HG03354 (cell line): ENCODE data around the gene EFCAB8.

Experiments
- ATAC-seq: cut with Tn5 transposase; IDR thresholded peaks from one replicate; pipeline ENCODE4 v1.9.1; 2021; ENCODE audit warnings: mild to moderate bottlenecking; ENCODE audit not compliant: unreplicated experiment, poor library complexity, severe bottlenecking

EFCAB8 gene

DNA sequence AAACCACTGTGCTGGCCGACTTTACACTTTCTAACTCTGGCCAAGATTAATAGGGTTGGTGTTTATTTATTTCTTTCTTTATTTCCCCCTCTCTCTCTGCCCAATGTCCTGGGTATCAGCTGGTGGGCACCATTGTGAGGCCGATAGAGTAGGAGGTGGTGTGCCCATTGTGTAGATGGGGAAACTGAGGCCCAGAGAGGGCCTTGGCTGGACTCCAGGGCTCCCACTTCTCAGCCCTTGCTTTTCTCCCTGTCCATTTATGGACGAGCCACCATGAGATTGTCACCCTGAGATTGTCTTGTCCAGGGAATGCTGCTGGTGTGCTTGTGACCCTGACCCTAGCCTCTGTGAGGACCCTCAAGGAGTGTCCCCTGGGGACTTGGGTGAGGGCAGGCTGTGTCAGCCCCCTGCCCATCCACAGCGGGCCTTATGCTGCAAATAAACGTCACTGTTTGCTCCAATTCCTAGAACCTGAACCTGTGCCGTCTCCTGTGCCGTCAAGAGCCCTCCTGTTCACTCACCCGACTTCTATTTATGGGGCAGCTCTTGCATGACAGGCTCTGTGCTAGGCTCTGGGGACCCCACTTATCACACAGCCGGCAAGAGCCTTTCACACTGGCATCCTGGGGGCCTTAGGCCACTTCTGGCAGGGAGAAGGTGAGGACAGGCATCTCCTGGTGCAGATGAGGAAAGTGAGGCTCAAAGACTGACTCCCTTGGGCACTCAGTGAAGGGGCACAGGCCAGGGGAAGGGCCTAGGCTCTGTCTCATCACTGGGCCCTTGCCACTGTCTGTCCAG lies 120.7 kb downstream of the EFCAB8 start:
- no peak for ATAC-seq

DNA sequence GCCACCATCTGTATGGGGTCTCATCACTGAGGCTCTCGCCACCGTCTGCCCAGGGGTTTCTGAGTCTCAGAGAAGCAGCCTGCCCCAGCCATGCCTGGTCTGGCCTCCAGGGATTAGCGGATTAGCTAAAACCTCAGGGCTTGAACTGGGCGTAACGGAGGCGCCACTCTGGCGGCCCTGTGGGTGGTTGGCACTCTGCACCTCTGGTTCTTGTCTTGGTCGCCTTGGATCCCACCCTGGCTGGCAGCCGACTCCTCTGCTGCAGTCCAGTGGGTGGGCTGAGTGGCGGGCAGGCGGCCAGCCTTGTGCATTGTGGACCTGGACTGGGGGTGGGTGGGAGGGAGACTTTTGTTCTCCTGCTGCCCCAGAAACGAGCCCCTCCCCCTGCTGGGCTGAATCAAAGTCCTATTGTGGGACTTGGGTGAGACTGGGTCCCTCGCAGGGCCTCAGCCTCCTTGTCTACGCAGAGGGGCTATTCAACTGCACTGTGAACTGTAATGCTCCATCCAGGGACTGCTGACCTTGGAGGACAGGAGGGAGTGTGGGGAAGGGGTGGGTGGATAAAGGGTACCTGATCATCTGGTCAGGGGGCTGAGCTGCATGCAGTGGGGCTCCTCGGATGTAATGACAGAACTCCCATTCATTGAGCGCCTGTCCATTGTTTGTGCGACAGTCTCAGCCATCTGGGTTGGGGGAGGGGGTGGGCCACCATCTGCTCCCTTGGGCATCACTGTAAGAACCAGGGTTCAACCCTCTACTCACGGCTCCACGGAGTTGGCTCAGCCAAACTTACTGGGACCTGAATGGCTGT lies 121.6 kb downstream of the EFCAB8 start:
- no peak for ATAC-seq

DNA sequence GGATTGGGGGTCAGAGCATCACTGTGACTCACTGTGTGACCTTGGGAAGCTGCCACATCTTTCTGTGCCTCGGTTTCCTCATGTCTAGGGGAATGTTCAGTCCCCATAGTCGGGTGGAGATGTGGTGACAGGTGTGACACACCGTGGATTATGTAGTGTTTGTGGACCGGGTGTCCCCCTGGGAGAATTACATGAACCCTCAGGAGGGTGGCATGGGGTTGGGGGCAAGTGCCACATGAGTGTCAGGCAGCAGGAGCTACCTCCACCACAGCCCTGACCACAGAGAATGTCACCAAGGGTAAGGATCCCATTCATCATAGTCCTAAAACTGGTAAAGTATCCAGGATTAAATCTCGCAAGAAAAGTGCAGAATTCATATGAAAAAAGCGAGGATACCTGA lies 122.3 kb downstream of the EFCAB8 start:
- ATAC-seq = no peak

DNA sequence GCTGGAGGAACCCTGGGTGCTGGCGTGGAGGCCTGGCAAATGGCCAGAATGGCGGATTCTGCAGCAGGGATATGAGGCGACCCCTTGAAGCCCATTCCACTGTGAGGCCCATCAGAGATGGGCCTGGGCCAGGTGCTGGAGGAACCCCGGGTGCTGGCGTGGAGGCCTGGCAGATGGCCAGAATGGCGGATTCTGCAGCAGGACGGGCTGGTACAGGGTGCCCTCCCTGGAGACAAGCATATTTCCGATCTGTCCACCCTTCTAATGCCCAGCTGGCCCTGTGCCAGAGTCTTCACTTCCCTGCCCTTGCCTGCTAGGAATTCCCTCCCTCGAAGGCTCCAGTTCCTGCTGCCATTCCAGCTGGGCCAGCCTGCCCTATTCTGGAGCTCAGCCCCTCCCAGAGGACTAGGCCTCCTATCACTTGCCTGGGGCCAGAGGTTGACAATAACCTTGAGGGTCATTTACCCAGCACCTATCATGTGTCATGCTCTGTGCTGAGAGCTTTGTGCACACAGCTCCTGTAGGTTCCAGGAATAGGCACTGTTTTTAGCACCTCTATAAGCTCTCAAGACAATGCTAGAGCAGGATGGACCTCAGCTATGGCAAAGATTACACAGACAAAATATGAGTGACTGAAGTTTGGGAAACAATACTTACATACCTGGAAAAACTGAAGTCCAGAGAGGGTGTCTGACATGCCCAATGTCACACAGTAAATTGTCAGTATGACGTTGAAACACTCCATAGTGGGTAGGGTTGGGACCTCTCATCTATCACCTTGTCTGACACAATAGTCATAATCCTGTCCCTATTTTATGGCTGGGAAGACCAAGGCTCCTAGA lies 124.1 kb downstream of the EFCAB8 start:
- ATAC-seq = no peak

DNA sequence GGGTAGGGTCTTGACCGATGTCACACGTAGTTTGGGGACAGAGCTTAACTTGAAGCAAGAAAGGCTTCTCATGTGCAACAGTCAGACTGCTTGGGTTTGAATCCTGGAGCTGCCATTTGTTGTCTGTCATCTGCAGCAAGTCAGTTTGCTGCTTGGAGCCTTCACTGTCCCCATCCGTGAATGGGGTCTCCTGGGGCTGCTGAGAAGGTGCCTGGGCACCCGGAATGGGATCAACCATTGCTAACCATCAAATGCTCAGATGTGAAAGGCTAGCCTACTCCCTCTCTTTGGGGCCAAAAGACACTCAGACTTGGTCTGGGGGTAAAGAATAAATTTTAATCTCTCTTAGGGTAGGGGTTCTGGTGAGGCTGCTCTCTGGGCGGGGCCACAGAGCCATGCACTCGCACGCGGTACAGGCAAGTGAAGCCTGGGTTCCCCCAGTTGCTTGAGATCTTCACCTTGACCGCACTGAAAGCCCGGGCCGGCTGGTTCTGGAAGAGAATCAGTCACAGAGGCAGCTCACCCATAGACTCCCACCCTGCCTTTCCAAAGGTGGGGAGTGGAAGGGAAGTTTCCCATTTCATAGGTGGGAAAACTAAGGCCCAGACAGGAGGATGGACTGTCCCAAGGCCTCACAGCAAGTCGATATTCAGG lies 124.9 kb downstream of the EFCAB8 start:
- no peak for ATAC-seq

DNA sequence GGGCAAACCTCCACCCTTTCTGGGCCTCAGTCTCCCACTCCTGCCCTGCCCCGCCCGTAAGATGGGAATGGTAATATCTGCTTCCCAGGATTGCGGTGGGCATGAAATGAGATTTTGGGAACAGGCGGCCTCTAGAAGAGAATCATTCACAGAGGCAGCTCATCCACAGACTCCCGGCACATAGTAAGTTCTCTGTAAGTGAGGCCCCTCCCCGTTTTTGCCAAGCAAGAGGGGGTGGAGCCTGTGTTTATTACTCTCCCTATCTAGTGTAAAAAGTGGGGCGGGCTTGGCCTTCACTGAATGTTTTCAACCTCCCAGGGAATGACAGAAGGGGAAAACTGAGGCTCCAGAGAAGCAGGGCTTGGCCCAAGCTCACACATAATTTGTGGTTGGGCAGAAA lies 125.5 kb downstream of the EFCAB8 start:
- ATAC-seq = no peak

DNA sequence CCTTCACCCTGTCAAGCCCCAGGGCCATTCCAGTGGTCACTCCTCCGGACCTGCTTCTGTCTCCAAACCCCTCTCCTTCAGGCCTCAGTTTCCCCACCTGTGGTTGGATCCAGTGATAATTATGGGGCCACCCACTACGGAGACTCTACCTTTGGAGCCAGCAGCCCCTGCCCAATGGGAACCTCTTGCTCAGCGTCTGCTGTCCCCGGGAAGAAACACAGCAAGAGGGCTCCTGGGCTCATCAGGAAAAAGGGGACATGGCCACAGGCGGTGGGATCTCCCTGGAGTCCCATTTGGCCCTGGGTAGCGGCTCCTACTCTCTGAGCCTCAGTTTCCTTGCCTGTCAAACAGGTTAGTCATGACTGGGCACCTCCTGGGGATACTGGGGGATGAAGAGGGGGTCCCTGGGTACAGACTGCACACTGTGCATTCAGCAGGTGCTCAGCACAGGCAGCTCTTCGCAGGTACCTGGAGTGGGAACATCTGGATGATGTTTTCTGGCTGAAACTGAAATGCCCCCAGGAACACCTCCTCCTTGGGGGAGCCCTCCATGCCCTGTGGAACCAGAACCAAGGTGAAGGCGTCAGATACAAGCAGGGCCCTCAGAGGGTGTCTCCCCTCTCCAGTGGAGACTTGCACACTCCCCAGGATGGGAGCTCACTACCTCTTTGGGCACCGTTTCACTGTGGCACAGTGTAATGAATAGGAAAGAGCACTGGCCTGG lies 126.1 kb downstream of the EFCAB8 start:
- no peak for ATAC-seq

DNA sequence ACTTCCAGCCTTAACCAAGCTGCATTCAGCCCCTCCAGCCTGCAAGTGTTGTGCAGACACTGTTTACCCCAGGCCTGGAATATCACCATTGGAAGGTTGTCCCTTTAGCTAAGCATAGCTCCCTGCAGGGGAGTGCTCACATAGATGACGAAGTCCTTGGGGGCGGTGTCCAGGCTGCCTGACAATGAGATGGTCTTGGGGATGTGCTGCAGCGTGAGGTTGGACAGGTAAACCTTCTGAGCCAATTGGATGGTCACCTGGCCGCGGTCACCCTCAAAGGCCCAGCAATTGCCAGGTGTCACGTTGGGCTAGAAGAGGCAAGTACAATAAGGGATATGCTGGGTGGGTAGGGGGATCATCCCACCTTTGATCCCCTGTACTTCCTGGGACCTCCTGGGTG lies 126.9 kb downstream of the EFCAB8 start:
- ATAC-seq = no peak

DNA sequence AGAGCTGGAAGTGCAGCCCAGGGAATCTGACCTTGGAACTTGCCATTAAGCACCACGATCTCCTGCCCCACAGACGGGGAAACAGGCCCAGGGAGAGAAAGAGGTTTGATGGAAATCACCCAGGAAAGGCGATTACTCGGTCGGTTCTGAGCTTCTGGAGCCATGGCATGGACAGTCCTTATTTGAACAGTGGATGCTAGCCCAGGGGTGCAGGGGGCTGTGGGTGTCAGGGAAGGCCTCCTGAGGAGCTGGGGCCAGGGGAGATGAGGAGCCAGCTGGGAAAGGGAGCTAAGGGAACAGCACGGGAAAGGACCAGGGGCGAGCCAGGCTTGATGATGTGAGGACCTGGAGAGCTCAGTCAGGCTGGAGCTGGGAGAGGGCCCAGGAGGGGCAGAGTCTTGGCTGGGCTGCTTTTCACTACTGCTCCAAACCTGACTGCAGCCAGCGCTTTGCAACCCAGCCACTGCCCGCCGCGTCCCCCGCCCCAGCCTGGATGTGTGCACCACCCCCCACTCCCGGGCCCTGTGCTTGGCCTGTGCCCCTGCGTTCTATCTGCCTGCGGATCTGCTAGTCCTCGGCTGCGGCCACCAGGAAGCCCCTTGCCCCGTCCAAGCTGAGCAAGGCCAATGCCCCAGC lies 127.7 kb downstream of the EFCAB8 start:
- ATAC-seq = no peak

DNA sequence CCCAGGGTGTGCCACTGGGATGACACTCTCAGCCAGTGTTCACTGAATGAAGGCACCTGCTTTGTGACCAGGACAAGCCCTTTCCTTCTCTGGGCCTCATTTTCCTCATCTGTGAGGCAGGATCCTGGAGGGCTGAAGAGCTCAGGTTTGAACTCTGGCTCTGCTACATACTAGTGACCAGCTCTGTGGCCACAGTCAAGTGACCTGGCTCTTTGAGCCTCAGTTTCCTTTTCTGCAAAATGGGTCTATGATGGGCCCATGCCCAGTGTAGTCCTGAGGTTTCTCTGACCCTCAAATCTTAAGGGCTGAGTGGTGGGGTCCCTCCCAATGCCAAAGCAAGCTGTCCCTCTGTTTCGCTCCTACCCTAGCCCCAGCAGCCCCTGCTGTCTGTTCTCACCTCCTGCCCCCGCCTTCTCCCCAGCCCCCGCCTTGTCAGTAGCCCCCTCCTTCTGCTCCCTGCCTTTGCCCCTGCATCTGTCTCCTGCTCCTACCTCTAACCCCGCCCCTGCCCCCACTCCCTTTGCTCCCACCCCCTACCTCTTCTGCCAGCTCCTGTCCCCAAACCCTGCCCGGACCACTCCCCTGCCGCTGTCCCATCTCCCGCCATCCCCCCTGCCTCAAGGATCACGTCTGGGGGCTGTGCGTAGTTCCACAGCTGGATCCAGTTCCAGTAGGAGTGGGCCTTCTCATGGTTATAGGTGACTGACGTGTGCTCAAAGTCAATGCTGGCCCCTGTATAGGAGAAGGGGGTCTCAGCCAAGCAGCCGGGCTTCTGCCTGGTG lies 128.5 kb downstream of the EFCAB8 start:
- no peak for ATAC-seq

DNA sequence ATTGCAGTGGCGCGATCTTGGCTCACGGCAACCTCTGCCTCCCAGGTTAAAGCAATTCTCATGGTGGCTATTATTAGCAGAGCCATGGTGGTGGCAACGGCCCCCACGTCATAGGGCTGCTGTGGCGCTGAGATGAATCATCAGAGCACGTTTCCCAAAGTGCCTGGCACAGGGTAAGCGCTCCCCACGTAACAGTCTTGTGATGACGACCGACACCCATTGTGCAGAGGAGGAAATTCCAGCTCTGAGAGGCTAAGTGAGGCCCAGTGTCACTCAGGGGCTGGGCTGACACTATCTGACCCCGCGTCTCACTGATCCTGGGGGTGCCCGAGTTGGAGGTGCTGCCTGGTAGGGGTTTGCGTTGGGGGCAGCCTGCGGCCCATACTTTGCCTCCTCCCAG lies 129.3 kb downstream of the EFCAB8 start:
- no peak for ATAC-seq

DNA sequence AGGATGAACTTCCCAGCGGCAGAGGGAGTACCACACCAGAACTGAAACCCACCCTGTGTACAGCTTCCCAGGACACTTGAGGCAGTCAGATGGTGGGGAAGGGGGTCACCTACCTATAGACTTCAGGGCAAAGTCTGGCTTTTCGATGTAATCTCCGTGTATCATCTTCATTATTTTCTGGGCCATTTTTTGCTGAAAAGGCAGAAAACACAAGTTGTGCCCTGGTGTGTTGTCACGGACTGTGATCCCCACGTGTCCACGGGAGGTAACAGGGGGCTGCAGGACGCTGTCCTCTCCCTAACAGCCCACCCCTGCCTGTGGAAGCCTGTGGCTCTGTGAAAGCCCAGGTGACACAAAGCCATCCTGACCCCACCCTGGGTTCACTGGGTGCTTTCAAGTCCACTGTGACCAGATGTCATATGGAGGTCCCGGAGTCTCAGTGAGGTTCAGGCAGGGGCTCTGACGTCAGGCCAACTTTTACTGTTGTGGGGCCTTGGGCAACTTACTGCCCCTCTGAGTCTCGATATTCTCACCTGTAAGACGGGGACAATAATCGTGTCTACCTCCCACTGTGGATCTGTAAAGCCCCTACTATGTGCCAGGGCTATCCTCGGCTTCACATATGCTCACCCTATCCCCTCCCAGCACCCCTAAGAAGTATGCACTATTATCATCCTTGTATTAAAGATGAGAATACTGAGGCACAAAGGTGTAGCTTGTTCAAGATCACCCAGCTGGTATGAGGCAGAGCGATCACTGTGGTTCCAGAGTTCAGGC lies 131.0 kb downstream of the EFCAB8 start:
- ATAC-seq = no peak

DNA sequence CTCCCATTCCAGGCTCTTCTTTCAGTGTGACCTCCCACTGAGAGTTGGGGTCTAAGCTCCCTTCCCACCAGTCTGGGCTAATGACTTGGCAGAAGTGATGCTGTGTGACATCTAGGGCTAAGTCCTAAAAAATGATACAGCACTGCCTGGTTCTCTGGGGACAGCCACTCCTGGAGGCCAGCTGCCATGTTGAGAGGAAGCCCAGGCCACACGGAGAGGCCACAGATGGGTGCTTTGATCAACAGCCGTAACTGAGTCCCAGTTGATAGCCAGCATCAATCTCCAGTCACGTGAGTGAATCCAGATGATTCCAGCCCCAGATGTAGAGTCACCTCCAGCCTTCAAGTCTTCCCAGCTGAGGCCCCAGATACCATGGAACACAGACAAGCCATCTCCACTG lies 131.7 kb downstream of the EFCAB8 start:
- no peak for ATAC-seq

DNA sequence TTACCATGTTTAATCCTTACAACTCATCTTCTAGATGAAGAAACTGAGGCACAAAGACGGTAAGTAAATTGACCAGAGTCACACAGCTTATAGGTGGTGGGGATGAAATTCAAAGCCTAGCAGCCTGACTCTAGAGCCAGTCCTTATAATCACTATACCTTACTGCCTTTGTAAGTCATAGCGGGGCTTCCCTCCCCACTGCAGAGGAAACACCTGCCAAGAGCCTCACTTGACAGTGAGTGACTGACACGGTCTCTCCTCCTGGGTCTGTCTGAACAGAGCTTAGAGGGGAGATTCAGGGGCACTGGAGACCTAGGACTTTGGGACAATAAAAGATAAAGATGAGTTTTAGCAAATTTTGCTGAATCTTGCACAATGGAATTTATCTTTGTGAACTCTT lies 132.7 kb downstream of the EFCAB8 start:
- ATAC-seq = no peak

DNA sequence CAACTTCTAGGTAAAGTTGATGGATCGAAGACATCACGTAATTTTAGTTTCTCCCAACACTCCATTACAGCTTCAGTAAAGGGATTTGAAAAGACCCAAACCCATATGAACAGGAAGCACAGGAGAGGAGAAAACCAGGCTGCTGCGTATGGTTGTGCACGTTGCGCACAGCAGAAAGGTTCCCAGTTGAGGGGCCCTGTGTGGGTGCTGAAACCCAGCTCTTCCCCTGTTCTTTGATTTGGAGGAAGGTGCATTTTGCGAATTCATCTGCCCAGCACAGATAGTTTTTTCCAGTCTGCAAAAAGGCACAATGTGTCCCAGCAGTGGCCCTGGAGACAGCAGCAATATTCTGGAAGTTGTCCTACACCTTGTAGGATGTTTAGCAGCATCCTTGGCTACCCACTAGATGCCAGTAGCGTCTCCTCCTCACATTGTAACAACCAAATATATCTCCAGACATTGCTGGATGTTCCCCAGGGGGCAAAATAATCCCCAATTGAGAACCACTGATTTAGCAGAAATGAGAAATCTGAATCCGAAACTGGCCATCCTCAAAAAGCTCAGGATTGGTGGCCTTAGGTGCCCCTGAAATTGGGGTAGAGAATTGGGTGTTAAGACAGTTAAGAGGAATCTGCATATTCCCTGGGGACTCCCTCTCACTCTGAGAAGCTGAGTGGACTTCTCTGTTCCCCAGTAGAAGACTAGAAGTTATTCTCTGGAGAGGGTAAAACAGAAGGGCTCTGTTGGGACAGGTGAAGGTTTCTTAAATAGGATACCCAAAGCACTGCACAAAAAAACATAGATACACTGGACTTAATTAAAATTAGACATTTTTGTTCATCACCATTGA lies 133.3 kb downstream of the EFCAB8 start:
- ATAC-seq = no peak

DNA sequence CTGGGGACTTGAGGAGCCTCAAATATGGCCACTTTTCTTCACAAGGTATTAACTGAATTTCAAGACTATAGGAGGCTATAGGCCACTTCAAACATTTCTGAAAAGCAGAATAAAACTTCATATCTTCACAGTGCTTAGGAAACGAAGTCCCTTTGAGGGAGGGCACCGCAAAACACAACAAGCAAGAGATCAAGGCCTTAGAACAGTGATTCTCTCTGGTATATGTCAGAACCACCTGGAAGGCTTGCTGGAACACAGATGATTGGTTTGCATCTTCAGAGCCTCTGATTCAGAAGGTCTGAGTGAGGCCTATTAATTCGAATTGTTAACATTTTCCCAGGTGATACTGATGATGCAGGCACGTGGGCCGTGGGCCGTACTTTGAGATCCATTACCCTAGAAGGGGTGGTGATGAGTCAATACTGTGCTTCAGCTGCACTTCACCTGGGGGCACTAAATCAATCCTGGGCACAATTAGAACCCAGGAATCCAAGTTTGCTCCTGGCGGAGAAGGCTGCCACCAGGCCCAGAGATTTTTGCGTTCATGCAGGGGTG lies 134.8 kb downstream of the EFCAB8 start:
- no peak for ATAC-seq
